ENCODE measurements around the gene MDGA2.

MDGA2 gene

GRCh38 chr14:47102472-47102871 is 572.9 kb downstream of the MDGA2 start:
- no peak for TF ChIP-seq CTCF (IDR thresholded peaks at IDR 0.05; ENCODE audit: borderline replicate concordance, control extremely low read depth, extremely low read depth, insufficient read depth, missing control alignments)
- DNase-seq (ENCODE audit: low spot score), result no peak
- in situ Hi-C loops (cut with MboI; ENCODE audit: low sequenced_read_pairs, unreplicated experiment), result no loop called here

GRCh38 chr14:47085678-47086077 is 589.7 kb downstream of the MDGA2 start:
- DNase-seq (ENCODE audit: low spot score), result no peak
- in situ Hi-C loops (cut with MboI; ENCODE audit: low sequenced_read_pairs, unreplicated experiment), result no loop called here
- no peak for TF ChIP-seq CTCF (IDR thresholded peaks at IDR 0.05; ENCODE audit: borderline replicate concordance, control extremely low read depth, extremely low read depth, insufficient read depth, missing control alignments)

- in situ Hi-C loops (cut with MboI; ENCODE audit: low sequenced_read_pairs, unreplicated experiment), result no loop called here
- no peak for TF ChIP-seq CTCF (IDR thresholded peaks at IDR 0.05; ENCODE audit: borderline replicate concordance, control extremely low read depth, extremely low read depth, insufficient read depth, missing control alignments)
- no peak for DNase-seq (ENCODE audit: low spot score)
Measured at GRCh38 chr14:47065326-47065725, 610.1 kb downstream of the MDGA2 start.

GRCh38 chr14:47060050-47060449 is 615.4 kb downstream of the MDGA2 start:
- TF ChIP-seq CTCF (IDR thresholded peaks at IDR 0.05; ENCODE audit: borderline replicate concordance, control extremely low read depth, extremely low read depth, insufficient read depth, missing control alignments), result no peak
- DNase-seq (ENCODE audit: low spot score), result no peak
- in situ Hi-C loops (cut with MboI; ENCODE audit: low sequenced_read_pairs, unreplicated experiment), result no loop called here

- no peak for TF ChIP-seq CTCF (IDR thresholded peaks at IDR 0.05; ENCODE audit: borderline replicate concordance, control extremely low read depth, extremely low read depth, insufficient read depth, missing control alignments)
- in situ Hi-C loops (cut with MboI; ENCODE audit: low sequenced_read_pairs, unreplicated experiment), result no loop called here
Measured at GRCh38 chr14:47057364-47057763, 618.0 kb downstream of the MDGA2 start.

GRCh38 chr14:47044841-47045240 is 630.6 kb downstream of the MDGA2 start:
- in situ Hi-C loops (cut with MboI; ENCODE audit: low sequenced_read_pairs, unreplicated experiment), result no loop called here
- DNase-seq (ENCODE audit: low spot score), result no peak
- TF ChIP-seq CTCF (IDR thresholded peaks at IDR 0.05; ENCODE audit: borderline replicate concordance, control extremely low read depth, extremely low read depth, insufficient read depth, missing control alignments), result no peak

More at GRCh38 chr14:47057364-47057763, 618.0 kb downstream of the MDGA2 start:
- no peak for DNase-seq (ENCODE audit: low spot score)

- in situ Hi-C loops (cut with MboI; ENCODE audit: low sequenced_read_pairs, unreplicated experiment), result no loop called here
- TF ChIP-seq CTCF (IDR thresholded peaks at IDR 0.05; ENCODE audit: borderline replicate concordance, control extremely low read depth, extremely low read depth, insufficient read depth, missing control alignments), result no peak
- no peak for DNase-seq (ENCODE audit: low spot score)
Measured at GRCh38 chr14:47040550-47040949, 634.9 kb downstream of the MDGA2 start.

All from GM13976 (cell line).